Esophagus squamous epithelium (tissue), 5 donors: Measurements from ENCODE around the gene CCNL2. TPM values are rescaled to one million over a fixed set of nuclear protein-coding genes. Genes with fewer than 3 reads are reported as not detected.

Experiments used
- DNase-seq: peaks from one replicate; lab custom pipeline; 2025; lab: John Stamatoyannopoulos, UW
- H3K27ac ChIP-seq, 4 donors: fragments of 200-600 bp; sonication (generic); one replicate each; pipeline ENCODE4 v1.5.1; 2016 to 2019; ENCODE audit warnings: mild to moderate bottlenecking in 1 of 4
- H3K27me3 ChIP-seq, 4 donors: fragments of 200-600 bp; sonication (generic); 1 replicate in 3 of 4; 2 replicates in 1 of 4; pipeline versions ENCODE4 v1.5.1 to v1.6.0; 2017 to 2021; ENCODE audit warnings: antibody characterized with exemption in 1 of 4
- H3K36me3 ChIP-seq, 3 donors: fragments of 200-600 bp; sonication (generic); one replicate each; pipeline ENCODE4 v1.5.1; 2016 to 2019
- H3K4me1 ChIP-seq, 3 donors: fragments of 200-600 bp; sonication (generic); one replicate each; pipeline ENCODE4 v1.5.1; 2017 to 2019
- H3K4me3 ChIP-seq, 4 donors: fragments of 200-600 bp; sonication (generic); 1 replicate in 3 of 4; 2 replicates in 1 of 4; pipeline ENCODE4 v1.5.1; 2016 to 2019; ENCODE audit warnings: mild to moderate bottlenecking in 2 of 4, moderate library complexity in 1 of 4
- H3K9me3 ChIP-seq, 3 donors: fragments of 200-600 bp; sonication (generic); one replicate each; pipeline ENCODE4 v1.5.1; 2016 to 2019
- CTCF ChIP-seq, 6 experiments: fragments of 450-650 bp in 4 of 6; fragments of 200-600 bp in 2 of 6; sonication (generic) in 2 of 6; IDR thresholded peaks; one replicate each; pipeline ENCODE4 v1.5.1; 2016 to 2019; ENCODE audit warnings: antibody characterized with exemption in 6 of 6, mild to moderate bottlenecking in 4 of 6, moderate library complexity in 4 of 6
- POLR2A ChIP-seq, 4 donors: fragments of 450-650 bp; IDR thresholded peaks; one replicate each; pipeline ENCODE4 v1.6.1; 2017; ENCODE audit warnings: antibody characterized with exemption in 4 of 4, mild to moderate bottlenecking in 4 of 4, moderate library complexity in 3 of 4
- WGBS, 2 donors: methylation state at CpG; one replicate each; pipeline ENCODE4 v1.1.5; 2018; 5-methylcytosine and 5-hydroxymethylcytosine counted together
- intact Hi-C: fragments of 100-400 bp; cut with DNase I; formaldehyde crosslinking; loops from one replicate; pipeline ENCODE4 v1.15.0; 2022
- total RNA-seq, 4 donors: library from RNA; depleted of rRNA; stranded (reverse); fragments of >200 nt; gene quantifications; one replicate each; pipeline ENCODE4 v1.1.0, GENCODE V29; 2016
- donor health status: DM: yes; HTN: yes; CAD: no.

CCNL2 gene
- total RNA-seq, 4 donors from 2014 or later, result 42.5 to 213 (median 104) TPM

- peak within 1 kb of the TSS; percentile 16 to 61 (median 46) for H3K4me3 ChIP-seq
Observed at GRCh38 chr1:1358433-1359271, 40.5 kb downstream of the CCNL2 start, which contains the start of gene MXRA8. Gene MXRA8 (minus strand): TSS chr1:1358555. CDS start chr1:1358504, 51 bp downstream.

GRCh38 chr1:1357871-1358432, 41.2 kb downstream of the CCNL2 start:
- peaks cover 47 to 94% (median 51%) of the 10 kb centered on the region in 3 donors for H3K4me1 ChIP-seq
- H3K27me3 ChIP-seq, result peaks cover 0 to 87% (median 12%) of the 10 kb centered on the region in 4 donors
- peak overlapping the region; percentile 65 to 92 (median 85) for H3K27ac ChIP-seq
- 6 to 20% methylated on average over 8 to 12 of the region's 18 CpGs for WGBS, 2 donors
- DNase-seq, result no peak
- H3K9me3 ChIP-seq, result no peaks in the 10 kb centered on the region
- TF ChIP-seq CTCF (IDR thresholded peaks at IDR 0.05) (no peak), POLR2A (IDR thresholded peaks at IDR 0.05) (no peak)
- H3K4me3 ChIP-seq, result peak overlapping the region; percentile 16 to 61 (median 46)
- H3K36me3 ChIP-seq, result peaks cover 0 to 10% (median 0%) of the 10 kb centered on the region in 3 donors
- intact Hi-C loops, result no loop called here

More at GRCh38 chr1:1358433-1359271, 40.5 kb downstream of the CCNL2 start, which contains the start of gene MXRA8:
- WGBS, 2 donors, result 0% methylated on average over 2 of the region's 29 CpGs; no CpG with 5 or more reads in 1 of the 2 donors
- Histone ChIP-seq H3K27ac (peak within 1 kb of the TSS; percentile 65 to 92 (median 85)), H3K4me1 (peaks cover 42 to 87% (median 44%) of the 10 kb centered on the region in 3 donors), H3K36me3 (peaks cover 0 to 3% (median 0%) of the 10 kb centered on the region in 3 donors), H3K27me3 (peaks cover 0 to 80% (median 9%) of the 10 kb centered on the region in 4 donors), H3K9me3 (no peaks in the 10 kb centered on the region)
- peak in 1 of 4 donors; percentile 35 for TF ChIP-seq POLR2A (IDR thresholded peaks at IDR 0.05)
- no peak for TF ChIP-seq CTCF (IDR thresholded peaks at IDR 0.05)
- no peak for DNase-seq
- intact Hi-C loops, result no loop called here

- Histone ChIP-seq H3K4me3 (peak overlapping the region in 3 of 4 donors; percentile 43 to 61 (median 50)), H3K9me3 (no peaks in the 10 kb centered on the region), H3K27me3 (peaks cover 0 to 97% (median 12%) of the 10 kb centered on the region in 4 donors), H3K27ac (peak overlapping the region; percentile 65 to 92 (median 85)), H3K4me1 (peaks cover 49 to 100% (median 56%) of the 10 kb centered on the region in 3 donors), H3K36me3 (peaks cover 0 to 19% (median 0%) of the 10 kb centered on the region in 3 donors)
- intact Hi-C loops, result no loop called here
- no peak for TF ChIP-seq CTCF (IDR thresholded peaks at IDR 0.05)
- no peak for TF ChIP-seq POLR2A (IDR thresholded peaks at IDR 0.05)
- no peak for DNase-seq
- WGBS, 2 donors, result 27 to 49% methylated on average over 7 to 14 of the region's 26 CpGs
Observed at GRCh38 chr1:1356796-1357401, 42.2 kb downstream of the CCNL2 start.

GRCh38 chr1:1356166-1356795, 42.9 kb downstream of the CCNL2 start:
- no peak for TF ChIP-seq POLR2A (IDR thresholded peaks at IDR 0.05)
- TF ChIP-seq CTCF (IDR thresholded peaks at IDR 0.05), result no peak
- Histone ChIP-seq H3K4me3 (peak overlapping the region in 3 of 4 donors; percentile 43 to 61 (median 50)), H3K9me3 (no peaks in the 10 kb centered on the region), H3K27me3 (peaks cover 0 to 93% (median 12%) of the 10 kb centered on the region in 4 donors), H3K36me3 (peaks cover 0 to 23% (median 0%) of the 10 kb centered on the region in 3 donors), H3K4me1 (peaks cover 55 to 100% (median 56%) of the 10 kb centered on the region in 3 donors), H3K27ac (peak overlapping the region; percentile 65 to 92 (median 85))
- intact Hi-C loops, result no loop called here
- 31% methylated on average over 5 of the region's 8 CpGs; no CpG with 5 or more reads in 1 of the 2 donors for WGBS, 2 donors
- DNase-seq, result no peak
